OCI-LY7 (cell line): Measurements from ENCODE around the gene EDAR.

ENCODE experiments used
- CTCF ChIP-seq: fragments of 200-600 bp; sonication (generic); conservative IDR thresholded peaks from 2 replicates; pipeline ENCODE4 v1.5.1; 2014; ENCODE audit warnings: mild to moderate bottlenecking, antibody characterized with exemption, low read length, moderate library complexity, mixed read lengths
- EZH2phosphoT487 ChIP-seq: fragments of 200-600 bp; sonication (generic); IDR thresholded peaks from 2 replicates; pipeline ENCODE4 v1.6.1; 2018; ENCODE audit warnings: low read depth, borderline replicate concordance, mild to moderate bottlenecking, mixed run types, antibody characterized with exemption, low read length, moderate library complexity, mixed read lengths

- no peak for TF ChIP-seq CTCF
- no peak for TF ChIP-seq EZH2phosphoT487
Measured at GRCh38 chr2:109001201-109001600, 12.2 kb upstream of the EDAR start.
